Pancreas (tissue), 10 donors: ENCODE measurements around the gene KNDC1. TPM values are rescaled to one million over a fixed set of nuclear protein-coding genes. Genes with fewer than 3 reads are reported as not detected.
A peak's percentile ranks its signal among the peaks of the same experiment; 100 is the strongest.

Experiments used
- ATAC-seq, 4 donors: fragments of 200-7000 bp; cut with Tn5 transposase; one replicate each; pipeline versions ENCODE4 v1.8.0 to v1.9.1; 2020; ENCODE audit warnings: mild to moderate bottlenecking in 4 of 4, moderate library complexity in 4 of 4
- DNase-seq, 6 donors: peaks; one replicate each; pipeline ENCODE4 v3.0.0-alpha.2; 2020
- FAIRE-seq: peaks from 2 replicates; lab custom pipeline; 2012; peaks lifted over from hg19 to GRCh38; lab: Jason Lieb, UNC
- H3K27ac ChIP-seq, 4 donors: fragments of 200-600 bp; sonication (generic); 1 replicate in 3 of 4; 2 replicates in 1 of 4; pipeline versions ENCODE4 v1.5.0 to v1.8.0; 2020
- H3K27me3 ChIP-seq, 4 donors: fragments of 200-600 bp; one replicate each; pipeline ENCODE4 v1.8.0; 2021
- H3K36me3 ChIP-seq, 3 donors: fragments of 200-600 bp; sonication (generic) in 1 of 3; one replicate each; pipeline versions ENCODE4 v1.5.0 to v1.8.0; 2020 to 2021
- H3K4me1 ChIP-seq, 3 donors: fragments of 200-600 bp; one replicate each; pipeline ENCODE4 v1.8.0; 2021
- H3K4me3 ChIP-seq, 4 donors: fragments of 200-600 bp; sonication (generic) in 2 of 4; one replicate each; pipeline versions ENCODE4 v1.5.0 to v1.8.0; 2020 to 2021
- H3K9me3 ChIP-seq, 4 donors: fragments of 200-600 bp; one replicate each; pipeline ENCODE4 v1.8.0; 2021
- CTCF ChIP-seq, 4 donors: fragments of 200-600 bp; sonication (generic) in 3 of 4; IDR thresholded peaks; one replicate each; pipeline versions ENCODE4 v1.5.0 to v1.8.0; 2021; ENCODE audit warnings: antibody characterized with exemption in 4 of 4
- WGBS, 2 donors: extraction: QIAGEN DNeasy Blood & Tissue Kit; methylation state at CpG; one replicate each; pipeline ENCODE4 v1.1.7; 2013; 5-methylcytosine and 5-hydroxymethylcytosine counted together
- intact Hi-C, 3 donors: fragments of 100-400 bp; cut with DNase I; formaldehyde crosslinking; loops; one replicate each; pipeline versions ENCODE4 v1.11.1 to v1.14.2; 2022
- polyA plus RNA-seq, 2 donors: library from polyadenylated mRNA; stranded (reverse); fragments of 200-250 nt; gene quantifications; one replicate each; pipeline ENCODE4 v1.2.3, GENCODE V29; 2013
- total RNA-seq, 6 donors: library from RNA; stranded (reverse); fragmentation: NEBNext Ultra II Directional in 4 of 6; extraction: Animal tissue kit (Norgen Biotek cat#: 25700) in 4 of 6; gene quantifications; one replicate each; pipeline versions ENCODE4 v1.2.1 to v1.2.4, GENCODE V29; 2021 to 2023
- donor health status: healthy with polysubstance abuse.
- donor health status: DM: no; HTN: no; CAD: no; lungs with moderate emphysema.
- donor health status: DM: no; HTN: no; CAD: no.
- donor health status: control.
- donor health status: control.
- donor health status: Bipolar disorder and iron deficiency.
- donor health status: DM: yes; HTN: yes; CAD: no.
- donor health status: DM: no; HTN: no; CAD: no.
- donor health status: DM: no; HTN: no; CAD: no.
- donor health status: DM: yes; HTN: yes; CAD: no.

Gene KNDC1
- total and polyA plus RNA-seq, 8 donors: 0.14 to 3.1 (median 0.74) TPM

GRCh38 chr10:133114251-133114650 lies 45.8 kb upstream of the KNDC1 start:
- H3K9me3 ChIP-seq: no peaks in the 10 kb centered on the region
- WGBS, 2 donors: 70 to 80% methylated on average over 18 of the region's 18 CpGs
- H3K36me3 ChIP-seq: no peaks in the 10 kb centered on the region
- no peak for ATAC-seq
- peak in 1 of 6 donors; percentile 30 for DNase-seq
- H3K27ac ChIP-seq: no peak overlapping the region
- TF ChIP-seq CTCF (IDR thresholded peaks at IDR 0.05): no peak
- intact Hi-C loops: no loop called here
- FAIRE-seq: no peak
- no peak overlapping the region for H3K4me3 ChIP-seq
- H3K27me3 ChIP-seq: no peaks in the 10 kb centered on the region
- no peaks in the 10 kb centered on the region for H3K4me1 ChIP-seq

GRCh38 chr10:133114726-133115452 lies 45.1 kb upstream of the KNDC1 start:
- DNase-seq: peak in 1 of 6 donors; percentile 34
- WGBS, 2 donors: 59 to 71% methylated on average over 31 to 33 of the region's 33 CpGs
- no peak overlapping the region for H3K27ac ChIP-seq
- ATAC-seq: no peak
- no peaks in the 10 kb centered on the region for H3K27me3 ChIP-seq
- H3K9me3 ChIP-seq: no peaks in the 10 kb centered on the region
- H3K36me3 ChIP-seq: no peaks in the 10 kb centered on the region
- no peak for TF ChIP-seq CTCF (IDR thresholded peaks at IDR 0.05)
- no peak overlapping the region for H3K4me3 ChIP-seq
- intact Hi-C loops: no loop called here
- no peaks in the 10 kb centered on the region for H3K4me1 ChIP-seq
- no peak for FAIRE-seq

- Histone ChIP-seq H3K27me3 (no peaks in the 10 kb centered on the region), H3K4me1 (no peaks in the 10 kb centered on the region), H3K36me3 (no peaks in the 10 kb centered on the region), H3K9me3 (no peaks in the 10 kb centered on the region), H3K4me3 (no peak overlapping the region), H3K27ac (no peak overlapping the region)
- WGBS, 2 donors: 45 to 57% methylated on average over 12 to 13 of the region's 13 CpGs
- no peak for ATAC-seq
- peak in 1 of 6 donors; percentile 57 for DNase-seq
- intact Hi-C loops: no loop called here
- TF ChIP-seq CTCF (IDR thresholded peaks at IDR 0.05): no peak
- FAIRE-seq: no peak
Measured at GRCh38 chr10:133115453-133115842, 44.6 kb upstream of the KNDC1 start.

GRCh38 chr10:133115976-133116375 lies 44.0 kb upstream of the KNDC1 start:
- Histone ChIP-seq H3K36me3 (no peaks in the 10 kb centered on the region), H3K4me1 (no peaks in the 10 kb centered on the region), H3K27me3 (no peaks in the 10 kb centered on the region), H3K27ac (no peak overlapping the region), H3K4me3 (no peak overlapping the region), H3K9me3 (no peaks in the 10 kb centered on the region)
- FAIRE-seq: no peak
- 35 to 44% methylated on average over 17 of the region's 17 CpGs for WGBS, 2 donors
- ATAC-seq: no peak
- no peak for TF ChIP-seq CTCF (IDR thresholded peaks at IDR 0.05)
- peak in 1 of 6 donors; percentile 42 for DNase-seq
- intact Hi-C loops: no loop called here

GRCh38 chr10:133116455-133116854 lies 43.6 kb upstream of the KNDC1 start:
- Histone ChIP-seq H3K9me3 (no peaks in the 10 kb centered on the region), H3K27me3 (no peaks in the 10 kb centered on the region), H3K4me3 (no peak overlapping the region), H3K27ac (no peak overlapping the region), H3K36me3 (no peaks in the 10 kb centered on the region), H3K4me1 (no peaks in the 10 kb centered on the region)
- TF ChIP-seq CTCF (IDR thresholded peaks at IDR 0.05): no peak
- 45 to 61% methylated on average over 14 of the region's 14 CpGs for WGBS, 2 donors
- ATAC-seq (no peak), FAIRE-seq (no peak), DNase-seq (peak in 1 of 6 donors; percentile 35)
- intact Hi-C loops: no loop called here
